DOHH2 (cell line): Measurements from ENCODE around the gene SLC8A1.

ENCODE experiments used
- H3F3A ChIP-seq: fragments of 200-600 bp; sonication (generic), shearing (Covaris generic); 2 replicates; pipeline ENCODE4 v1.6.0; 2016; ENCODE audit warnings: antibody characterized with exemption, mild to moderate bottlenecking; ENCODE audit not compliant: control insufficient read depth, insufficient read depth
- H3K27ac ChIP-seq: fragments of 200-600 bp; sonication (generic); 2 replicates; pipeline ENCODE4 v1.5.1; 2014; ENCODE audit warnings: low read depth, mild to moderate bottlenecking, low read length, moderate library complexity
- H3K27me3 ChIP-seq: fragments of 200-600 bp; sonication (generic); 2 replicates; pipeline ENCODE4 v1.6.1; 2014; ENCODE audit warnings: mild to moderate bottlenecking, low read length, mixed read lengths; ENCODE audit not compliant: control insufficient read depth
- H3K36me3 ChIP-seq: fragments of 200-600 bp; sonication (generic); 2 replicates; pipeline ENCODE4 v1.6.1; 2014; ENCODE audit warnings: mild to moderate bottlenecking, low read length, moderate library complexity, mixed read lengths; ENCODE audit not compliant: control insufficient read depth
- H3K4me1 ChIP-seq: fragments of 200-600 bp; sonication (generic); 2 replicates; pipeline ENCODE4 v1.6.1; 2014; ENCODE audit warnings: mild to moderate bottlenecking, low read length, mixed read lengths; ENCODE audit not compliant: control insufficient read depth
- H3K4me2 ChIP-seq: fragments of 200-600 bp; sonication (generic); 2 replicates; pipeline ENCODE4 v1.6.0; 2014; ENCODE audit warnings: mild to moderate bottlenecking, low read length, moderate library complexity
- H3K4me3 ChIP-seq: fragments of 200-600 bp; sonication (generic); 2 replicates; pipeline ENCODE4 v1.5.1; 2014; ENCODE audit warnings: mild to moderate bottlenecking, low read length, mixed read lengths
- H3K79me2 ChIP-seq: fragments of 200-600 bp; sonication (generic); 2 replicates; pipeline ENCODE4 v1.6.1; 2014; ENCODE audit warnings: mild to moderate bottlenecking, low read length, mixed read lengths; ENCODE audit not compliant: control insufficient read depth
- H3K9me2 ChIP-seq: fragments of 200-600 bp; sonication (generic); replicated peaks from 2 replicates; pipeline ENCODE4 v1.6.1; 2014; ENCODE audit warnings: mild to moderate bottlenecking, low read length, mixed read lengths; ENCODE audit not compliant: control insufficient read depth
- H3K9me3 ChIP-seq: fragments of 200-600 bp; sonication (generic); 2 replicates; pipeline ENCODE4 v1.6.1; 2014; ENCODE audit warnings: antibody characterized with exemption, low read length, mixed read lengths; ENCODE audit not compliant: control insufficient read depth, insufficient read depth
- H4K20me1 ChIP-seq: fragments of 200-600 bp; sonication (generic); 2 replicates; pipeline ENCODE4 v1.6.0; 2014; ENCODE audit warnings: low read depth, mild to moderate bottlenecking, antibody characterized with exemption, low read length, moderate library complexity; ENCODE audit not compliant: control insufficient read depth, insufficient read depth
- CTCF ChIP-seq: fragments of 200-600 bp; sonication (generic); IDR thresholded peaks from one replicate; pipeline ENCODE4 v1.5.1; 2014; ENCODE audit warnings: antibody characterized with exemption, mild to moderate bottlenecking, low read depth, low read length; ENCODE audit not compliant: poor library complexity, severe bottlenecking
- EZH2phosphoT487 ChIP-seq: fragments of 200-600 bp; sonication (generic); IDR thresholded peaks from 2 replicates; pipeline ENCODE4 v1.6.1; 2017; ENCODE audit warnings: borderline replicate concordance, mild to moderate bottlenecking, antibody characterized with exemption, low read length, moderate library complexity, mixed read lengths

The SLC8A1 gene

GRCh38 chr2:40339026-40339425 is 112.9 kb downstream of the SLC8A1 start:
- Histone ChIP-seq H3K9me3 (no peaks in the 10 kb centered on the region), H3K4me3 (no peak overlapping the region), H3K79me2 (no peaks in the 10 kb centered on the region; the same call in 1 of the 2 replicates), H3K4me2 (no peak overlapping the region), H3K27ac (no peak overlapping the region), H3K4me1 (peaks cover 18% of the 10 kb centered on the region), H3K36me3 (no peaks in the 10 kb centered on the region), H3F3A (no peaks in the 10 kb centered on the region; the same call in 1 of the 2 replicates), H4K20me1 (no peaks in the 10 kb centered on the region), H3K9me2 (no peaks in the 10 kb centered on the region), H3K27me3 (no peaks in the 10 kb centered on the region)
- TF ChIP-seq CTCF (no peak), EZH2phosphoT487 (no peak)

GRCh38 chr2:40332191-40332826 is 119.6 kb downstream of the SLC8A1 start:
- no peak overlapping the region for H3K4me3 ChIP-seq
- H4K20me1 ChIP-seq, result no peaks in the 10 kb centered on the region
- H3K36me3 ChIP-seq, result no peaks in the 10 kb centered on the region
- no peaks in the 10 kb centered on the region for H3K27me3 ChIP-seq
- no peaks in the 10 kb centered on the region for H3K9me3 ChIP-seq
- TF ChIP-seq CTCF (no peak), EZH2phosphoT487 (no peak)
- H3F3A ChIP-seq, result peaks cover 5% of the 10 kb centered on the region
- H3K4me2 ChIP-seq, result peak overlapping the region; percentile 21; the same call in 1 of the 2 replicates
- H3K9me2 ChIP-seq, result no peaks in the 10 kb centered on the region
- no peak overlapping the region for H3K27ac ChIP-seq
- peaks cover 52% of the 10 kb centered on the region for H3K4me1 ChIP-seq
- H3K79me2 ChIP-seq, result no peaks in the 10 kb centered on the region

- Histone ChIP-seq H3K9me3 (peaks cover 3% of the 10 kb centered on the region; the same call in 1 of the 2 replicates), H3F3A (peaks cover 7% of the 10 kb centered on the region; the same call in 1 of the 2 replicates), H3K4me1 (peaks cover 63% of the 10 kb centered on the region), H3K27me3 (no peaks in the 10 kb centered on the region), H3K4me3 (no peak overlapping the region), H3K79me2 (peaks cover 6% of the 10 kb centered on the region), H3K36me3 (peaks cover 6% of the 10 kb centered on the region), H4K20me1 (no peaks in the 10 kb centered on the region), H3K9me2 (no peaks in the 10 kb centered on the region), H3K27ac (no peak overlapping the region), H3K4me2 (no peak overlapping the region)
- TF ChIP-seq EZH2phosphoT487 (no peak), CTCF (no peak)
Observed at GRCh38 chr2:40330096-40330495, 121.8 kb downstream of the SLC8A1 start.
